Bronchial epithelial cell (primary cell): ENCODE data around the gene ZNF608. TPM values are rescaled to one million over a fixed set of nuclear protein-coding genes. Genes with fewer than 3 reads are reported as not detected.

Source experiments
- DNase-seq: peaks from one replicate; pipeline ENCODE4 v3.0.0-alpha.2; 2010; ENCODE audit warnings: low read depth
- FAIRE-seq: peaks from 2 replicates; lab custom pipeline; 2011; peaks lifted over from hg19 to GRCh38; lab: Jason Lieb, UNC
- H3K27me3 ChIP-seq: 2 replicates; pipeline ENCODE4 v1.5.1; 2011; ENCODE audit warnings: low read length; ENCODE audit not compliant: control insufficient read depth, insufficient read depth
- H3K36me3 ChIP-seq: 2 replicates; pipeline ENCODE4 v1.5.1; 2011; ENCODE audit warnings: low read length; ENCODE audit not compliant: control insufficient read depth, insufficient read depth
- H3K4me3 ChIP-seq: 2 replicates; pipeline ENCODE4 v1.5.1; 2011; ENCODE audit warnings: mild to moderate bottlenecking, low read depth, low read length, control low read depth
- CTCF ChIP-seq: IDR thresholded peaks from 2 replicates; pipeline ENCODE4 v1.5.1; 2011; ENCODE audit warnings: mild to moderate bottlenecking, moderate library complexity, low read length, control low read depth, inconsistent platforms; ENCODE audit not compliant: insufficient read depth, severe bottlenecking
- total RNA-seq: library from RNA; depleted of rRNA; stranded (reverse); fragments of >200 nt; gene quantifications from 2 replicates; pipeline ENCODE4 v1.2.1, GENCODE V29; 2014

The ZNF608 gene
- total RNA-seq, 1 donor from 2014 or later = 4.5 TPM

DNA sequence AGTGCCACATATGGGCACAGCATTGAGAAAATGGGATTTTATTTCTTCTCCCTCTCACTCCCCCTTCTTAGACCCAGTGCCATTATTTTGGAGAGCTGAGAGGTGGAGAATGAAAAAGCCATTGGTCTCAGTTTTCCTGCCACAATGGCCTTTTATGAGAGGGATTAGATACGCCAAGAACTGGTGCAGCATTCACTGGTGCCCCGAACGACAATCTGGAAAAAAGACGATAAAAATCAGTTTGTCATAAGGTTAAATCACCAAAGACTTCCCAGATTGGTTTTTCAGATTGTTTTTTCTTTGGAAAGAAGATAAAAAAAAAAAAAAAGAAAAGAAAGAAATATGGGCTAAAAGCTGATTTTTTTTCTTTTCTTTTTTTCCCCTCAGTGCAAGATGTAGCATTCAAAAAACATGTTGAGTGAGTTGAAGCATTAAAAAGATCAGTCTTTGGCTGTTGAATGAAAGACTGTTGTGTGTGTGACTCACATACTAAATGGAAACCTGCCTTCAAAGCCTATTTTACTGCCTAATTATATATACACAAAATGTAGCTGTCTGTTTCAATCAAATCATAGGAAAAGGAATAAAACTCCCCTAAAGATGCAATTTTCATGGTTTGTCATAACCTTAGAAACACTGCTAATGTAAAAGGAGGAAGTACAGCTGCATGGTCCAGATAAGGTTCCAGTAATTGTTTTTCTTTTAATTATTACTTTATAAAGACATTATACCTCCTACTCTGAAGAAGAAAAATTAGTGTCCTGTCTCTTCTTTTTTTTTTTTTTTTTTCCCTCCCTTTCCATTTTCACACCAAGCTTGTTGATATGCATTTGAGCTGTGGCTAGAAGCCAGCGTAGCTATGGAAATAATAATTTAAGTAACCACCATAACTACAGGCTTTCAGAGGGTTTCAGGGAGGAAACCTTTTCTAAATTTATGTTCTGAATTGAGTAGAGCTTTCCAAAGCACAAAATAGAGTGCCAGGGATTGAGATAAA, 27.2 kb upstream of the ZNF608 start:
- no peaks in the 10 kb centered on the region for H3K27me3 ChIP-seq
- no peak for TF ChIP-seq CTCF
- no peak for FAIRE-seq
- DNase-seq = no peak
- no peak overlapping the region for H3K4me3 ChIP-seq
- no peaks in the 10 kb centered on the region for H3K36me3 ChIP-seq

- H3K4me3 ChIP-seq = no peak overlapping the region
- H3K36me3 ChIP-seq = no peaks in the 10 kb centered on the region
- no peak for TF ChIP-seq CTCF
- no peaks in the 10 kb centered on the region for H3K27me3 ChIP-seq
- FAIRE-seq = no peak
- DNase-seq = no peak
Measured at GRCh38 chr5:124772457-124773200, 26.2 kb upstream of the ZNF608 start.

GRCh38 chr5:124771761-124772160, 25.3 kb upstream of the ZNF608 start:
- no peak for TF ChIP-seq CTCF
- no peaks in the 10 kb centered on the region for H3K27me3 ChIP-seq
- no peaks in the 10 kb centered on the region for H3K36me3 ChIP-seq
- no peak for DNase-seq
- FAIRE-seq = no peak
- no peak overlapping the region for H3K4me3 ChIP-seq

DNA sequence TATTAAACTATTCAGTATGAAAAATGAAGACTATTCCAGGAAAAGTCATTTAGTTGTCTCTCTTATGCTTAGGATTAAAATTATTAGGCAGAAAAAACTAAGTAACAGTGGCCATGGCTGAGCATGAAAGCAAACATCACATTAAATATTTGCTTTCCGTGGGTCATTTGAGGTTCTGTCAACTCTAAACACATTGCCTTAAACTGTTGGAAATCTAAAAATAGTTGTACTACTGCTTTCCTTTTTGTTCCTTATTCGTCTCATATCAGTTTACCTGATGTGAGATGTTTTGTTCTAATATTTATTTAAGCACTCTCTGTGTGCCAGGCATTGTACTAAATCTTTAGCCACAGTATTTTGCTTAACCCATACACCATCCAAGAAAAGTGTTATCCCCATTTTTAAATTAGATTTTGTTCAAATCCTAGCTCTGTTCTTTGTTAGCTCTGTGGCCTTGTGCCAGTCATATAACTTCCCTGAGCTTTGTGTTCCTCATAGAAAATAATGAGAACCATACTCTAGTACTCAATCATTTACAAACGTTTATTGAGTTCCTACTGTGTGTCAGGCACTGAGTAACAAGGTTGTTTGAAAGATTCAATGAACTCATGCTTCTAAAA, 18.7 kb upstream of the ZNF608 start:
- Histone ChIP-seq H3K36me3 (no peaks in the 10 kb centered on the region), H3K27me3 (no peaks in the 10 kb centered on the region), H3K4me3 (no peak overlapping the region)
- FAIRE-seq (no peak), DNase-seq (no peak)
- TF ChIP-seq CTCF = no peak

GRCh38 chr5:124764585-124764984, 18.1 kb upstream of the ZNF608 start:
- H3K4me3 ChIP-seq = no peak overlapping the region
- no peak for DNase-seq
- no peak for FAIRE-seq
- no peak for TF ChIP-seq CTCF
- H3K27me3 ChIP-seq = no peaks in the 10 kb centered on the region
- no peaks in the 10 kb centered on the region for H3K36me3 ChIP-seq
